Gastroesophageal sphincter (tissue), 2 donors: ENCODE results near the gene SGSH.

Source experiments
- EP300 ChIP-seq: sonication (generic); formaldehyde crosslinking; IDR thresholded peaks from one replicate; pipeline ENCODE4 v1.6.1; 2017; ENCODE audit warnings: antibody characterized with exemption, mild to moderate bottlenecking
- POLR2A ChIP-seq, 2 donors: fragments of 450-650 bp; IDR thresholded peaks; one replicate each; pipeline ENCODE4 v1.6.1; 2017; ENCODE audit warnings: antibody characterized with exemption in 2 of 2, mild to moderate bottlenecking in 2 of 2, moderate library complexity in 1 of 2
- POLR2AphosphoS5 ChIP-seq: sonication (generic); formaldehyde crosslinking; IDR thresholded peaks from one replicate; pipeline ENCODE4 v1.6.1; 2017; ENCODE audit warnings: antibody characterized with exemption

DNA sequence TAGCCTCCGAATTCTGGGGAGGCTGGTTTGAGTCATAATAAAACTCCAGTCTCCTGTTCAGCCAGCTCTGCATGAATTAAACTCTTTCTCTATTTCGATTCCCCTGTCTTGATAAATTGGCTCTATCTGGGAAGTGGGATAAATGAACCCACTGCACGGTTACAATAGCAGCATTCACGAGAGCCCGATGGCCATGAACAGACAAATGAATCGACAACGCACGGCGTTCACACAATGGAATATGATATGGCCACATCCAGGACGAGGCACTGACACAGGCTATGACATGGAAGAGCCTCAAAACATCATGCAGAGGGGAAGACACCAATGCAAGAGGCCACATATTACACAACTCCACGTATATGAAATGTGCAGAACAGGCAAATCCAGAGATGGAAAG, 55.9 kb downstream of the SGSH start:
- TF ChIP-seq EP300 (no peak), POLR2A (IDR thresholded peaks at IDR 0.05) (no peak), POLR2AphosphoS5 (no peak)
